Ovary (tissue), 3 donors: ENCODE results near the gene MARS1.

Experiments
- EP300 ChIP-seq: sonication (generic); formaldehyde crosslinking; IDR thresholded peaks from one replicate; pipeline ENCODE4 v1.6.1; 2017; ENCODE audit warnings: antibody characterized with exemption
- POLR2A ChIP-seq: fragments of 450-650 bp; IDR thresholded peaks from one replicate; pipeline ENCODE4 v1.6.1; 2017; ENCODE audit warnings: antibody characterized with exemption, mild to moderate bottlenecking, moderate library complexity
- TF ChIP-seq, protein P1 (sequence below), 3 donors: fragments of 450-650 bp in 2 of 3; fragments of 200-600 bp in 1 of 3; IDR thresholded peaks; one replicate each; pipeline versions ENCODE4 v1.5.1 to v1.8.0; 2016 to 2022; ENCODE audit warnings: antibody characterized with exemption in 3 of 3, mild to moderate bottlenecking in 1 of 3
- donor health status: DM: no; HTN: no; CAD: no.

DNA sequence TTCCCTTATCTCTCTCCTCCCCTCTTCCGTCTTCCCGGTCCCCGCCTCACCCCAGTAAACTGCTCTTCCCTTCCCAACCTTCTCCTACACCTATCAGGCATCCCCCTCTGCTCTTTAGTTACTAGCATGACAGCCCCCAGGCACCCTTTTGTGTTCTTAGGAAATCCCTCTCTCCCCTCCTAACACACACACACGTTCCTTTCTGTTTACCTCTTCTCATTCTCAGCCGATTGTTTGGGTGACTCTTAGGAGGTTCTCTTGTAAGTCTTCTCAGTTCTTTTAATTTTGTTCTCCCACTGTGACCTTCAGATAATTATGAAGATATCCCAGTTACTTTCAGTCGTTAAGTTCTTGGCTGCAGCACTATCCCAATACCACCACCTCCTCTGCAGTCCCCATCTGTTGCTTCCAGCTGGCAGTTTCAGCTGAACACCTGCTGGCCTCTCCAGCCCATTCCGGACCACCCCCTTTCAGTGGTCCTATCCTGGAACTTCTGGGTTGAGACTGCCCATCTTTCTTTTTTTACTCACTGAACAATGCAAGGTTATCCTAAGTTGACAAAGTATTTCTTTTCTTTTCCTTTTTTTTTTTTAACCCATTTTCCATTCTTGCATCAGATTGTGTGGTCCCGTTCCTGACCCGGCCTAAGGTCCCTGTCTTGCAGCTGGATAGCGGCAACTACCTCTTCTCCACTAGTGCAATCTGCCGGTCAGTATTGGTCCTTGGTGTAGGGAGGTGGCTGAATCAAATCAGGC is 711 bp downstream of the MARS1 start:
- TF ChIP-seq, protein P1, sequence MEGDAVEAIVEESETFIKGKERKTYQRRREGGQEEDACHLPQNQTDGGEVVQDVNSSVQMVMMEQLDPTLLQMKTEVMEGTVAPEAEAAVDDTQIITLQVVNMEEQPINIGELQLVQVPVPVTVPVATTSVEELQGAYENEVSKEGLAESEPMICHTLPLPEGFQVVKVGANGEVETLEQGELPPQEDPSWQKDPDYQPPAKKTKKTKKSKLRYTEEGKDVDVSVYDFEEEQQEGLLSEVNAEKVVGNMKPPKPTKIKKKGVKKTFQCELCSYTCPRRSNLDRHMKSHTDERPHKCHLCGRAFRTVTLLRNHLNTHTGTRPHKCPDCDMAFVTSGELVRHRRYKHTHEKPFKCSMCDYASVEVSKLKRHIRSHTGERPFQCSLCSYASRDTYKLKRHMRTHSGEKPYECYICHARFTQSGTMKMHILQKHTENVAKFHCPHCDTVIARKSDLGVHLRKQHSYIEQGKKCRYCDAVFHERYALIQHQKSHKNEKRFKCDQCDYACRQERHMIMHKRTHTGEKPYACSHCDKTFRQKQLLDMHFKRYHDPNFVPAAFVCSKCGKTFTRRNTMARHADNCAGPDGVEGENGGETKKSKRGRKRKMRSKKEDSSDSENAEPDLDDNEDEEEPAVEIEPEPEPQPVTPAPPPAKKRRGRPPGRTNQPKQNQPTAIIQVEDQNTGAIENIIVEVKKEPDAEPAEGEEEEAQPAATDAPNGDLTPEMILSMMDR (IDR thresholded peaks at IDR 0.05): no peak
- TF ChIP-seq POLR2A (no peak), EP300 (no peak)
